GM23338 (cell line): ENCODE results near the gene CRHR1. TPM values are rescaled to one million over a fixed set of nuclear protein-coding genes. Genes with fewer than 3 reads are reported as not detected.
A peak's percentile ranks its signal among the peaks of the same experiment; 100 is the strongest.

Source experiments
- ATAC-seq: fragments of 200-7000 bp; cut with Tn5 transposase; 3 replicates; pipeline ENCODE4 v1.9.1; 2020
- DNase-seq: peaks from one replicate; pipeline ENCODE4 v3.0.0-alpha.2; 2015; ENCODE audit warnings: low spot score
- H2AFZ ChIP-seq: fragments of 200-600 bp; sonication (generic); 2 replicates; pipeline ENCODE4 v1.8.0; 2016; ENCODE audit warnings: antibody characterized with exemption, mild to moderate bottlenecking, moderate library complexity
- H3F3A ChIP-seq: fragments of 200-600 bp; sonication (generic); replicated peaks from 2 replicates; pipeline ENCODE4 v1.8.0; 2017; ENCODE audit warnings: antibody characterized with exemption, mixed run types, low read depth
- H3K27ac ChIP-seq: fragments of 200-600 bp; sonication (generic); 2 replicates; pipeline ENCODE4 v1.6.1; 2016; ENCODE audit warnings: low read depth
- H3K27me3 ChIP-seq: fragments of 200-600 bp; sonication (generic); 2 replicates; pipeline ENCODE4 v1.8.0; 2016; ENCODE audit warnings: mild to moderate bottlenecking, mixed run types, moderate library complexity; ENCODE audit not compliant: insufficient read depth
- H3K36me3 ChIP-seq: fragments of 200-600 bp; sonication (generic); 2 replicates; pipeline ENCODE4 v1.8.0; 2016; ENCODE audit warnings: mild to moderate bottlenecking; ENCODE audit not compliant: insufficient read depth
- H3K4me1 ChIP-seq: fragments of 200-600 bp; sonication (generic); 2 replicates; pipeline ENCODE4 v1.8.0; 2016; ENCODE audit warnings: mild to moderate bottlenecking, moderate library complexity; ENCODE audit not compliant: insufficient read depth
- H3K4me2 ChIP-seq: fragments of 200-600 bp; sonication (generic); 2 replicates; pipeline ENCODE4 v1.7.1; 2017; ENCODE audit warnings: mixed run types
- H3K4me3 ChIP-seq: fragments of 200-600 bp; sonication (generic); 2 replicates; pipeline ENCODE4 v1.6.1; 2016; ENCODE audit warnings: mixed run types
- H3K79me2 ChIP-seq: fragments of 200-600 bp; sonication (generic); replicated peaks from 2 replicates; pipeline ENCODE4 v1.8.0; 2017; ENCODE audit warnings: mild to moderate bottlenecking; ENCODE audit not compliant: insufficient read depth
- H3K9me2 ChIP-seq: fragments of 200-600 bp; sonication (generic); 2 replicates; pipeline ENCODE4 v1.8.0; 2017; ENCODE audit not compliant: insufficient read depth
- H4K20me1 ChIP-seq: fragments of 200-600 bp; sonication (generic); replicated peaks from 2 replicates; pipeline ENCODE4 v1.8.0; 2017; ENCODE audit warnings: mild to moderate bottlenecking; ENCODE audit not compliant: insufficient read depth
- H3K27ac Mint-ChIP-seq: 2 replicates; pipeline ENCODE4 v1.8.0; 2020; ENCODE audit warnings: inconsistent platforms, mild to moderate bottlenecking, moderate library complexity, mixed read lengths
- H3K27me3 Mint-ChIP-seq: 3 replicates; pipeline ENCODE4 v1.8.0; 2022; ENCODE audit warnings: low read depth, mild to moderate bottlenecking, moderate library complexity, mixed read lengths, inconsistent platforms; ENCODE audit not compliant: insufficient read depth, poor library complexity
- H3K36me3 Mint-ChIP-seq: 3 replicates; pipeline ENCODE4 v1.8.0; 2021; ENCODE audit warnings: low read depth, mild to moderate bottlenecking, inconsistent platforms, moderate library complexity, mixed read lengths
- H3K4me1 Mint-ChIP-seq: 3 replicates; pipeline ENCODE4 v1.8.0; 2020; ENCODE audit warnings: mild to moderate bottlenecking, inconsistent platforms, mixed read lengths
- H3K4me3 Mint-ChIP-seq: 3 replicates; pipeline ENCODE4 v1.8.0; 2021; ENCODE audit warnings: moderate library complexity, mild to moderate bottlenecking, inconsistent platforms, mixed read lengths
- H3K9me3 Mint-ChIP-seq: 3 replicates; pipeline ENCODE4 v1.8.0; 2020; ENCODE audit warnings: moderate library complexity, mild to moderate bottlenecking, inconsistent platforms, mixed read lengths
- CREB1 ChIP-seq: fragments of 250-450 bp; sonication (Bioruptor Pico); IDR thresholded peaks from 2 replicates; pipeline ENCODE4 v1.5.0; 2020; ENCODE audit warnings: low read depth, mild to moderate bottlenecking, moderate library complexity
- EZH2 ChIP-seq: fragments of 200-600 bp; sonication (generic); IDR thresholded peaks from one replicate; pipeline ENCODE4 v1.8.0; 2017; ENCODE audit warnings: antibody characterized with exemption, mild to moderate bottlenecking, low read depth; ENCODE audit not compliant: unreplicated experiment
- EZH2phosphoT487 ChIP-seq: fragments of 200-600 bp; sonication (generic); IDR thresholded peaks from one replicate; pipeline ENCODE4 v1.8.1; 2018; ENCODE audit warnings: antibody characterized with exemption; ENCODE audit not compliant: unreplicated experiment
- JUNB ChIP-seq: IDR thresholded peaks from one replicate; pipeline ENCODE4 v1.6.1; 2016; ENCODE audit warnings: antibody characterized with exemption; ENCODE audit not compliant: unreplicated experiment
- NANOG ChIP-seq: IDR thresholded peaks from 2 replicates; pipeline ENCODE4 v1.6.1; 2016; ENCODE audit warnings: antibody characterized with exemption, borderline replicate concordance
- POLR2AphosphoS5 ChIP-seq: IDR thresholded peaks from 2 replicates; pipeline ENCODE4 v1.6.1; 2016; ENCODE audit warnings: antibody characterized with exemption, low read depth
- STAT1 ChIP-seq: IDR thresholded peaks from one replicate; pipeline ENCODE4 v1.6.1; 2016; ENCODE audit warnings: antibody characterized with exemption; ENCODE audit not compliant: unreplicated experiment
- ZNF114 ChIP-seq: fragments of 250-450 bp; sonication (Bioruptor Pico); IDR thresholded peaks from 2 replicates; pipeline ENCODE4 v1.5.0; 2020; ENCODE audit warnings: mild to moderate bottlenecking, moderate library complexity
- ZNF331 ChIP-seq: fragments of 250-450 bp; sonication (Bioruptor Pico); IDR thresholded peaks from 2 replicates; pipeline ENCODE4 v1.5.0; 2020; ENCODE audit warnings: low read depth, mild to moderate bottlenecking, moderate library complexity
- polyA plus RNA-seq: library from polyadenylated mRNA; unstranded; fragments of >200 nt; fragmentation: Nextera tagmentation; extraction: Ambion mirVana; gene quantifications from 2 replicates; pipeline ENCODE4 v1.2.1, GENCODE V29; 2016
- total RNA-seq: library from RNA; depleted of rRNA; stranded (reverse); fragments of >200 nt; shearing (Covaris generic); gene quantifications from 2 replicates; pipeline ENCODE4 v1.2.3, GENCODE V29; 2014
- TF ChIP-seq, protein P1 (sequence below): fragments of 250-450 bp; sonication (Bioruptor Pico); IDR thresholded peaks from 2 replicates; pipeline ENCODE4 v1.5.0; 2020; ENCODE audit warnings: mild to moderate bottlenecking, moderate library complexity
- TF ChIP-seq, protein P2 (sequence below), 2 experiments: fragments of 200-600 bp in 1 of 2; sonication (generic) in 1 of 2; conservative IDR thresholded peaks; 2 replicates each; pipeline versions ENCODE4 v1.5.1 to v1.6.1; 2016 to 2017; ENCODE audit warnings: antibody characterized with exemption in 2 of 2, low read depth in 2 of 2, mild to moderate bottlenecking in 2 of 2, moderate library complexity in 1 of 2
- TF ChIP-seq, protein P3 (sequence below): IDR thresholded peaks from one replicate; pipeline ENCODE4 v1.6.1; 2018; ENCODE audit warnings: antibody characterized with exemption; ENCODE audit not compliant: unreplicated experiment
- TF ChIP-seq, protein P4 (sequence below): IDR thresholded peaks from 2 replicates; pipeline ENCODE4 v1.6.1; 2016; ENCODE audit warnings: antibody characterized with exemption

Gene CRHR1
- total and polyA plus RNA-seq, 2 experiments from 2014 or later = 0.19 to 0.76 TPM

DNA sequence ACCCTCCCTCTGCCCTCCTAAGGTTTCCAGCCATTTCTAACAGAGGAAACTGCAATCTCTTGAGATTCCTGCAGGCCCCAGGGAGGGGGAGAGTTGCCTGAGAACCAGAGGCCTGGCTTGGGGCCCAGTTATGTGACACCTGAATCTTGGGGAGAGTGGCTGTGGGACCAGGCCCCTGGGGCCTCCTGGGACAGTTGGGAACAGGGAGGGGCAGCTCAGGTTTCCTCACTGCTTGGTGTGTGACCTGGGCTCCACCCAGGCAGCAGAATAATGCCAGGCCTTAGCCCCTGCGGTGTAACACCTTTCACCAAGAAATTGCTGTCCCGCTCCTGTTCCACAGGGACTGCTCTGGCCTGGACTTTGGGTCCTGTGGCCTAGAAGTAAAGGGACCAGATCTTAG lies 44.3 kb upstream of the CRHR1 start:
- no peak overlapping the region for H3K4me3 ChIP-seq
- no peaks in the 10 kb centered on the region for H3K9me2 ChIP-seq
- H3K36me3 ChIP-seq = no peaks in the 10 kb centered on the region
- no peak overlapping the region for H2AFZ ChIP-seq
- no peaks in the 10 kb centered on the region for H3K79me2 ChIP-seq
- H3K4me1 Mint-ChIP-seq = no peaks in the 10 kb centered on the region; the same call in 1 of the 3 replicates
- no peak overlapping the region for H3K27ac ChIP-seq
- H4K20me1 ChIP-seq = no peaks in the 10 kb centered on the region
- no peaks in the 10 kb centered on the region; the same call in 2 of the 3 replicates for H3K9me3 Mint-ChIP-seq
- H3K27ac Mint-ChIP-seq = no peak overlapping the region
- no peak overlapping the region; the same call in 2 of the 3 replicates for H3K4me3 Mint-ChIP-seq
- ATAC-seq (peak; percentile 20), DNase-seq (no peak)
- TF ChIP-seq NANOG = no peak
- no peak for TF ChIP-seq EZH2
- TF ChIP-seq, protein P1, sequence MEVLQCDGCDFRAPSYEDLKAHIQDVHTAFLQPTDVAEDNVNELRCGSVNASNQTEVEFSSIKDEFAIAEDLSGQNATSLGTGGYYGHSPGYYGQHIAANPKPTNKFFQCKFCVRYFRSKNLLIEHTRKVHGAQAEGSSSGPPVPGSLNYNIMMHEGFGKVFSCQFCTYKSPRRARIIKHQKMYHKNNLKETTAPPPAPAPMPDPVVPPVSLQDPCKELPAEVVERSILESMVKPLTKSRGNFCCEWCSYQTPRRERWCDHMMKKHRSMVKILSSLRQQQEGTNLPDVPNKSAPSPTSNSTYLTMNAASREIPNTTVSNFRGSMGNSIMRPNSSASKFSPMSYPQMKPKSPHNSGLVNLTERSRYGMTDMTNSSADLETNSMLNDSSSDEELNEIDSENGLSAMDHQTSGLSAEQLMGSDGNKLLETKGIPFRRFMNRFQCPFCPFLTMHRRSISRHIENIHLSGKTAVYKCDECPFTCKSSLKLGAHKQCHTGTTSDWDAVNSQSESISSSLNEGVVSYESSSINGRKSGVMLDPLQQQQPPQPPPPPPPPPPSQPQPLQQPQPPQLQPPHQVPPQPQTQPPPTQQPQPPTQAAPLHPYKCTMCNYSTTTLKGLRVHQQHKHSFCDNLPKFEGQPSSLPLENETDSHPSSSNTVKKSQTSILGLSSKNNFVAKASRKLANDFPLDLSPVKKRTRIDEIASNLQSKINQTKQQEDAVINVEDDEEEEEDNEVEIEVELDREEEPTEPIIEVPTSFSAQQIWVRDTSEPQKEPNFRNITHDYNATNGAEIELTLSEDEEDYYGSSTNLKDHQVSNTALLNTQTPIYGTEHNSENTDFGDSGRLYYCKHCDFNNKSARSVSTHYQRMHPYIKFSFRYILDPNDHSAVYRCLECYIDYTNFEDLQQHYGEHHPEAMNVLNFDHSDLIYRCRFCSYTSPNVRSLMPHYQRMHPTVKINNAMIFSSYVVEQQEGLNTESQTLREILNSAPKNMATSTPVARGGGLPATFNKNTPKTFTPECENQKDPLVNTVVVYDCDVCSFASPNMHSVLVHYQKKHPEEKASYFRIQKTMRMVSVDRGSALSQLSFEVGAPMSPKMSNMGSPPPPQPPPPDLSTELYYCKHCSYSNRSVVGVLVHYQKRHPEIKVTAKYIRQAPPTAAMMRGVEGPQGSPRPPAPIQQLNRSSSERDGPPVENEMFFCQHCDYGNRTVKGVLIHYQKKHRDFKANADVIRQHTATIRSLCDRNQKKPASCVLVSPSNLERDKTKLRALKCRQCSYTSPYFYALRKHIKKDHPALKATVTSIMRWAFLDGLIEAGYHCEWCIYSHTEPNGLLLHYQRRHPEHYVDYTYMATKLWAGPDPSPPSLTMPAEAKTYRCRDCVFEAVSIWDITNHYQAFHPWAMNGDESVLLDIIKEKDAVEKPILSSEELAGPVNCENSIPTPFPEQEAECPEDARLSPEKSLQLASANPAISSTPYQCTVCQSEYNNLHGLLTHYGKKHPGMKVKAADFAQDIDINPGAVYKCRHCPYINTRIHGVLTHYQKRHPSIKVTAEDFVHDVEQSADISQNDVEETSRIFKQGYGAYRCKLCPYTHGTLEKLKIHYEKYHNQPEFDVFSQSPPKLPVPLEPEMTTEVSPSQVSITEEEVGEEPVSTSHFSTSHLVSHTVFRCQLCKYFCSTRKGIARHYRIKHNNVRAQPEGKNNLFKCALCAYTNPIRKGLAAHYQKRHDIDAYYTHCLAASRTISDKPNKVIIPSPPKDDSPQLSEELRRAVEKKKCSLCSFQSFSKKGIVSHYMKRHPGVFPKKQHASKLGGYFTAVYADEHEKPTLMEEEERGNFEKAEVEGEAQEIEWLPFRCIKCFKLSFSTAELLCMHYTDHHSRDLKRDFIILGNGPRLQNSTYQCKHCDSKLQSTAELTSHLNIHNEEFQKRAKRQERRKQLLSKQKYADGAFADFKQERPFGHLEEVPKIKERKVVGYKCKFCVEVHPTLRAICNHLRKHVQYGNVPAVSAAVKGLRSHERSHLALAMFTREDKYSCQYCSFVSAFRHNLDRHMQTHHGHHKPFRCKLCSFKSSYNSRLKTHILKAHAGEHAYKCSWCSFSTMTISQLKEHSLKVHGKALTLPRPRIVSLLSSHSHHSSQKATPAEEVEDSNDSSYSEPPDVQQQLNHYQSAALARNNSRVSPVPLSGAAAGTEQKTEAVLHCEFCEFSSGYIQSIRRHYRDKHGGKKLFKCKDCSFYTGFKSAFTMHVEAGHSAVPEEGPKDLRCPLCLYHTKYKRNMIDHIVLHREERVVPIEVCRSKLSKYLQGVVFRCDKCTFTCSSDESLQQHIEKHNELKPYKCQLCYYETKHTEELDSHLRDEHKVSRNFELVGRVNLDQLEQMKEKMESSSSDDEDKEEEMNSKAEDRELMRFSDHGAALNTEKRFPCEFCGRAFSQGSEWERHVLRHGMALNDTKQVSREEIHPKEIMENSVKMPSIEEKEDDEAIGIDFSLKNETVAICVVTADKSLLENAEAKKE (CRISPR knock-in tag) = no peak
- TF ChIP-seq ZNF114 (CRISPR knock-in tag) = no peak
- no peak for TF ChIP-seq ZNF331 (CRISPR knock-in tag)
- no peak for TF ChIP-seq STAT1
- TF ChIP-seq, protein P2, sequence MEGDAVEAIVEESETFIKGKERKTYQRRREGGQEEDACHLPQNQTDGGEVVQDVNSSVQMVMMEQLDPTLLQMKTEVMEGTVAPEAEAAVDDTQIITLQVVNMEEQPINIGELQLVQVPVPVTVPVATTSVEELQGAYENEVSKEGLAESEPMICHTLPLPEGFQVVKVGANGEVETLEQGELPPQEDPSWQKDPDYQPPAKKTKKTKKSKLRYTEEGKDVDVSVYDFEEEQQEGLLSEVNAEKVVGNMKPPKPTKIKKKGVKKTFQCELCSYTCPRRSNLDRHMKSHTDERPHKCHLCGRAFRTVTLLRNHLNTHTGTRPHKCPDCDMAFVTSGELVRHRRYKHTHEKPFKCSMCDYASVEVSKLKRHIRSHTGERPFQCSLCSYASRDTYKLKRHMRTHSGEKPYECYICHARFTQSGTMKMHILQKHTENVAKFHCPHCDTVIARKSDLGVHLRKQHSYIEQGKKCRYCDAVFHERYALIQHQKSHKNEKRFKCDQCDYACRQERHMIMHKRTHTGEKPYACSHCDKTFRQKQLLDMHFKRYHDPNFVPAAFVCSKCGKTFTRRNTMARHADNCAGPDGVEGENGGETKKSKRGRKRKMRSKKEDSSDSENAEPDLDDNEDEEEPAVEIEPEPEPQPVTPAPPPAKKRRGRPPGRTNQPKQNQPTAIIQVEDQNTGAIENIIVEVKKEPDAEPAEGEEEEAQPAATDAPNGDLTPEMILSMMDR (conservative IDR thresholded peaks at IDR 0.05; ENCODE audit: low read depth in 2 of 2) = no peak
- no peak for TF ChIP-seq EZH2phosphoT487
- no peak for TF ChIP-seq CREB1 (CRISPR knock-in tag)
- TF ChIP-seq POLR2AphosphoS5 = no peak
- TF ChIP-seq, protein P3, sequence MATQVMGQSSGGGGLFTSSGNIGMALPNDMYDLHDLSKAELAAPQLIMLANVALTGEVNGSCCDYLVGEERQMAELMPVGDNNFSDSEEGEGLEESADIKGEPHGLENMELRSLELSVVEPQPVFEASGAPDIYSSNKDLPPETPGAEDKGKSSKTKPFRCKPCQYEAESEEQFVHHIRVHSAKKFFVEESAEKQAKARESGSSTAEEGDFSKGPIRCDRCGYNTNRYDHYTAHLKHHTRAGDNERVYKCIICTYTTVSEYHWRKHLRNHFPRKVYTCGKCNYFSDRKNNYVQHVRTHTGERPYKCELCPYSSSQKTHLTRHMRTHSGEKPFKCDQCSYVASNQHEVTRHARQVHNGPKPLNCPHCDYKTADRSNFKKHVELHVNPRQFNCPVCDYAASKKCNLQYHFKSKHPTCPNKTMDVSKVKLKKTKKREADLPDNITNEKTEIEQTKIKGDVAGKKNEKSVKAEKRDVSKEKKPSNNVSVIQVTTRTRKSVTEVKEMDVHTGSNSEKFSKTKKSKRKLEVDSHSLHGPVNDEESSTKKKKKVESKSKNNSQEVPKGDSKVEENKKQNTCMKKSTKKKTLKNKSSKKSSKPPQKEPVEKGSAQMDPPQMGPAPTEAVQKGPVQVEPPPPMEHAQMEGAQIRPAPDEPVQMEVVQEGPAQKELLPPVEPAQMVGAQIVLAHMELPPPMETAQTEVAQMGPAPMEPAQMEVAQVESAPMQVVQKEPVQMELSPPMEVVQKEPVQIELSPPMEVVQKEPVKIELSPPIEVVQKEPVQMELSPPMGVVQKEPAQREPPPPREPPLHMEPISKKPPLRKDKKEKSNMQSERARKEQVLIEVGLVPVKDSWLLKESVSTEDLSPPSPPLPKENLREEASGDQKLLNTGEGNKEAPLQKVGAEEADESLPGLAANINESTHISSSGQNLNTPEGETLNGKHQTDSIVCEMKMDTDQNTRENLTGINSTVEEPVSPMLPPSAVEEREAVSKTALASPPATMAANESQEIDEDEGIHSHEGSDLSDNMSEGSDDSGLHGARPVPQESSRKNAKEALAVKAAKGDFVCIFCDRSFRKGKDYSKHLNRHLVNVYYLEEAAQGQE = no peak
- TF ChIP-seq, protein P4, sequence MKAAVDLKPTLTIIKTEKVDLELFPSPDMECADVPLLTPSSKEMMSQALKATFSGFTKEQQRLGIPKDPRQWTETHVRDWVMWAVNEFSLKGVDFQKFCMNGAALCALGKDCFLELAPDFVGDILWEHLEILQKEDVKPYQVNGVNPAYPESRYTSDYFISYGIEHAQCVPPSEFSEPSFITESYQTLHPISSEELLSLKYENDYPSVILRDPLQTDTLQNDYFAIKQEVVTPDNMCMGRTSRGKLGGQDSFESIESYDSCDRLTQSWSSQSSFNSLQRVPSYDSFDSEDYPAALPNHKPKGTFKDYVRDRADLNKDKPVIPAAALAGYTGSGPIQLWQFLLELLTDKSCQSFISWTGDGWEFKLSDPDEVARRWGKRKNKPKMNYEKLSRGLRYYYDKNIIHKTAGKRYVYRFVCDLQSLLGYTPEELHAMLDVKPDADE = no peak
- no peak for TF ChIP-seq JUNB
- no peaks in the 10 kb centered on the region for H3K4me1 ChIP-seq
- H3K27me3 Mint-ChIP-seq = peaks cover 26% of the 10 kb centered on the region
- H3K4me2 ChIP-seq = no peak overlapping the region
- H3K27me3 ChIP-seq = peaks cover 36% of the 10 kb centered on the region
- no peaks in the 10 kb centered on the region for H3F3A ChIP-seq
- H3K36me3 Mint-ChIP-seq = no peaks in the 10 kb centered on the region; the same call in 2 of the 3 replicates
